ENCODE measurements around the gene HOXB1. TPM values are rescaled to one million over a fixed set of nuclear protein-coding genes. Genes with fewer than 3 reads are reported as not detected.

HOXB1 gene
- total RNA-seq, 1 experiment from 2014 or later, result not detected

DNA sequence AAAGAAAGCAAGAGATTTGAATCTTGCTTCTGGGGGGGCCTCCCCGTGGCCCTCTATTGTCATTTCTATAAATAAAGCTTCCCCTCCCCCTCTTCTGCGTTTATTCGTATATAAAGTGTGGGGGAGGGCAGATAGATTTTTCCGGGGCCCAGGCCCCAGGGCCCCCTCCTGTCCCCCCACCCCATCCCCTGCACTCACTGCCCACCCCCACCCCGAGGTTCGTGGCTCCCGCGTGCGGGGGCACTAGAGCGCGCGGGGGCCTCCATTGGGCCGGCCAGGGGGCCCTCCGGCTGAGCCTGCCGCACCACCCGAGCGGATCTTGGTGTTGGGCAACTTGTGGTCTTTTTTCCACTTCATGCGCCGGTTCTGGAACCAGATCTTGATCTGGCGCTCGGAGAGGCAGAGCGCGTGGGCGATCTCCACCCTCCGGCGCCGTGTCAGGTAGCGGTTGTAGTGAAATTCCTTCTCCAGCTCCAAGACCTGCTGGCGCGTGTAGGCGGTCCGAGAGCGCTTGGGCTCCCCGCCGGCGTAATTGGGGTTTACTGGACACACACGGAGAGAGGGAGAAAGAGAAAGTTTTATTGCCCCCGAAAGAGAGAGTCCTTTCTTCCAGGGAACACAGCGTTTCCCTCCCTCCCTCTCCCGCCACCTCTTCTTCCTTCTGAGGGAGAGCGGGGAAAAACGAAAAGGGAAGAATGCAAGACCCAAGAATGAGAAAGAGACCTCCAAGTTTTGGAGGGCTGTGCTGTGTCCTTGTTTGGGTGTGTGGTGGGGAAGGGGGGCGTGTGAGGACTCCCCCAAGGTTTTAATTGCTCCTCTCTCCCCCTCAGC lies 45.9 kb upstream of the HOXB1 start:
- no peak for ATAC-seq
- Histone ChIP-seq H3K4me3 (ENCODE audit: low read depth in 2 of 2, low read length in 2 of 2) (peak overlapping the region; percentile 70 to 99), H3K27me3 (ENCODE audit: control insufficient read depth, insufficient read depth, low read length) (no peaks in the 10 kb centered on the region), H3K36me3 (ENCODE audit: control insufficient read depth, insufficient read depth, low read length) (peaks cover 12% of the 10 kb centered on the region), H3K27ac (ENCODE audit: low read length) (peak overlapping the region; percentile 97), H3K4me1 (ENCODE audit: control insufficient read depth, insufficient read depth, low read length) (peaks cover 85% of the 10 kb centered on the region), H3K9me3 (ENCODE audit: control insufficient read depth, insufficient read depth, low read depth, low read length) (no peaks in the 10 kb centered on the region)
- TF ChIP-seq TCF7L2 (IDR thresholded peaks at IDR 0.05; ENCODE audit: low read depth, low read length) (no peak), REST (IDR thresholded peaks at IDR 0.05; ENCODE audit: insufficient read depth in 1 of 2, low read depth in 2 of 2, low read length in 1 of 2) (no peak), SIN3A (IDR thresholded peaks at IDR 0.05; ENCODE audit: borderline replicate concordance, insufficient read depth, low read depth, low read length) (no peak), POLR2AphosphoS5 (IDR thresholded peaks at IDR 0.05; ENCODE audit: low read depth, low read length) (no peak), CTCF (IDR thresholded peaks at IDR 0.05) (no peak)
- CTCF ChIA-PET, result no interaction called here
- no TSS peak for BruUV-seq (replicated peaks)
- no peak for DNase-seq (ENCODE audit: low read depth, low spot score)
- intact Hi-C loops (cut with micrococcal nuclease; ENCODE audit: unreplicated experiment), result no loop called here
- in situ Hi-C loops (cut with HindIII; ENCODE audit: low pct_unique_long_range_greater_than_20kb, low sequenced_read_pairs), result no loop called here
- POLR2A ChIA-PET, result interaction anchor here (1.0 kb wide), 1 partner anchor 12 kb away, joined by 3 read pairs; no protein-coding TSS in a partner anchor

GRCh38 chr17:48575673-48576478 lies 45.1 kb upstream of the HOXB1 start:
- ChIA-PET CTCF (interaction anchor here (0.5 kb wide), 1 partner anchor 36 kb away, joined by 3 read pairs; no protein-coding TSS in a partner anchor), POLR2A (interaction anchor here (1.0 to 1.2 kb wide), 2 partner anchors 13 to 30 kb away, joined by 3 read pairs; no protein-coding TSS in a partner anchor)
- 0 out of 2 replicates have a peak, but pooled peaks have one; percentile 9 for ATAC-seq
- intact Hi-C loops (cut with micrococcal nuclease; ENCODE audit: unreplicated experiment), result loop anchor here (1.0 kb wide), 1 partner anchor 34 kb away; no protein-coding TSS in a partner anchor
- Histone ChIP-seq H3K36me3 (ENCODE audit: control insufficient read depth, insufficient read depth, low read length) (peaks cover 12% of the 10 kb centered on the region), H3K27me3 (ENCODE audit: control insufficient read depth, insufficient read depth, low read length) (no peaks in the 10 kb centered on the region), H3K4me1 (ENCODE audit: control insufficient read depth, insufficient read depth, low read length) (peaks cover 88% of the 10 kb centered on the region), H3K27ac (ENCODE audit: low read length) (peak overlapping the region; percentile 97), H3K4me3 (ENCODE audit: low read depth in 2 of 2, low read length in 2 of 2) (peak overlapping the region; percentile 70 to 99), H3K9me3 (ENCODE audit: control insufficient read depth, insufficient read depth, low read depth, low read length) (no peaks in the 10 kb centered on the region)
- DNase-seq (ENCODE audit: low read depth, low spot score), result no peak
- BruUV-seq (replicated peaks), result TSS peak; percentile 45
- no peak for TF ChIP-seq CTCF (IDR thresholded peaks at IDR 0.05)
- TF ChIP-seq REST (IDR thresholded peaks at IDR 0.05; ENCODE audit: insufficient read depth in 1 of 2, low read depth in 2 of 2, low read length in 1 of 2), result no peak
- TF ChIP-seq TCF7L2 (IDR thresholded peaks at IDR 0.05; ENCODE audit: low read depth, low read length), result no peak
- TF ChIP-seq POLR2AphosphoS5 (IDR thresholded peaks at IDR 0.05; ENCODE audit: low read depth, low read length), result peak; percentile 40
- 0 out of 2 replicates have a peak, but pooled peaks have one; percentile 36 for TF ChIP-seq SIN3A (IDR thresholded peaks at IDR 0.05; ENCODE audit: borderline replicate concordance, insufficient read depth, low read depth, low read length)
- in situ Hi-C loops (cut with HindIII; ENCODE audit: low pct_unique_long_range_greater_than_20kb, low sequenced_read_pairs), result no loop called here
